Myocyte (in vitro differentiated cells): ENCODE measurements around the gene PPM1D. TPM values are rescaled to one million over a fixed set of nuclear protein-coding genes. Genes with fewer than 3 reads are reported as not detected.

Experiments
- DNase-seq: peaks from one replicate; pipeline ENCODE4 v3.0.0-alpha.2; 2012; ENCODE audit warnings: low read depth
- total RNA-seq: library from RNA; depleted of rRNA; stranded (reverse); fragments of >200 nt; gene quantifications from 2 replicates; pipeline ENCODE4 v1.2.3, GENCODE V29; 2014

Gene PPM1D
- total RNA-seq, 1 donor from 2014 or later, result 9.2 TPM

- no peak for DNase-seq
These were observed 19.0 kb downstream of the PPM1D start for GRCh38 chr17:60618854-60619526.

GRCh38 chr17:60622961-60623360, 23.0 kb downstream of the PPM1D start:
- DNase-seq, result no peak

GRCh38 chr17:60623415-60623814, 23.4 kb downstream of the PPM1D start:
- no peak for DNase-seq

- DNase-seq, result no peak
These were observed 27.1 kb downstream of the PPM1D start for GRCh38 chr17:60627124-60627523.

GRCh38 chr17:60628252-60628889, 28.4 kb downstream of the PPM1D start:
- DNase-seq, result no peak

GRCh38 chr17:60629120-60629519, 29.1 kb downstream of the PPM1D start:
- DNase-seq, result peak; percentile 29

GRCh38 chr17:60630352-60630751, 30.4 kb downstream of the PPM1D start:
- DNase-seq, result peak; percentile 10

- peak; percentile 84 for DNase-seq
These were observed 31.1 kb downstream of the PPM1D start for GRCh38 chr17:60631119-60631518.

- no peak for DNase-seq
These were observed 37.7 kb downstream of the PPM1D start for GRCh38 chr17:60637683-60638082.

GRCh38 chr17:60639019-60639330, 39.0 kb downstream of the PPM1D start:
- DNase-seq, result no peak

GRCh38 chr17:60640503-60640902, 40.5 kb downstream of the PPM1D start:
- peak; percentile 14 for DNase-seq

GRCh38 chr17:60641126-60641525, 41.1 kb downstream of the PPM1D start:
- no peak for DNase-seq

- peak; percentile 83 for DNase-seq
These were observed 41.8 kb downstream of the PPM1D start for GRCh38 chr17:60641810-60642220.

GRCh38 chr17:60645918-60646523, 46.0 kb downstream of the PPM1D start:
- no peak for DNase-seq

GRCh38 chr17:60646701-60647100, 46.7 kb downstream of the PPM1D start:
- DNase-seq, result no peak

- DNase-seq, result no peak
These were observed 47.7 kb downstream of the PPM1D start for GRCh38 chr17:60647705-60648104.

GRCh38 chr17:60652454-60653247, 52.7 kb downstream of the PPM1D start:
- DNase-seq, result no peak

- no peak for DNase-seq
These were observed 53.6 kb downstream of the PPM1D start for GRCh38 chr17:60653569-60653968.

GRCh38 chr17:60656499-60656898, 56.5 kb downstream of the PPM1D start:
- no peak for DNase-seq

GRCh38 chr17:60659156-60659555, 59.2 kb downstream of the PPM1D start:
- no peak for DNase-seq

- no peak for DNase-seq
These were observed 61.5 kb downstream of the PPM1D start for GRCh38 chr17:60661489-60661888.

- no peak for DNase-seq
These were observed 64.0 kb downstream of the PPM1D start for GRCh38 chr17:60664022-60664421.
